HG02938 (cell line): ENCODE data around the gene EDEM1.
"Not testable (repeated sequence)": the region's sequence is repeated elsewhere in the genome, so short reads cannot be mapped to it uniquely, and the experiment has no call there.

Experiments
- ATAC-seq: cut with Tn5 transposase; IDR thresholded peaks from one replicate; pipeline ENCODE4 v1.9.1; 2021; ENCODE audit warnings: mild to moderate bottlenecking, moderate library complexity; ENCODE audit not compliant: unreplicated experiment

EDEM1 gene

GRCh38 chr3:5187156-5187919 is at the start of gene EDEM1:
EDEM1 (plus strand) TSS chr3:5187707; CDS start chr3:5187806, 99 bp downstream.
- peak; percentile 71 for ATAC-seq

- no peak for ATAC-seq
These were observed 49.1 kb upstream of the EDEM1 start for GRCh38 chr3:5138214-5138981.

GRCh38 chr3:5140230-5140621 is 47.3 kb upstream of the EDEM1 start:
- ATAC-seq = peak; percentile 53

- no peak for ATAC-seq
These were observed 46.7 kb upstream of the EDEM1 start for GRCh38 chr3:5140839-5141238.

- ATAC-seq = no peak
These were observed 45.7 kb upstream of the EDEM1 start for GRCh38 chr3:5141760-5142159.

GRCh38 chr3:5143464-5143863 is 44.0 kb upstream of the EDEM1 start:
- no peak for ATAC-seq

DNA sequence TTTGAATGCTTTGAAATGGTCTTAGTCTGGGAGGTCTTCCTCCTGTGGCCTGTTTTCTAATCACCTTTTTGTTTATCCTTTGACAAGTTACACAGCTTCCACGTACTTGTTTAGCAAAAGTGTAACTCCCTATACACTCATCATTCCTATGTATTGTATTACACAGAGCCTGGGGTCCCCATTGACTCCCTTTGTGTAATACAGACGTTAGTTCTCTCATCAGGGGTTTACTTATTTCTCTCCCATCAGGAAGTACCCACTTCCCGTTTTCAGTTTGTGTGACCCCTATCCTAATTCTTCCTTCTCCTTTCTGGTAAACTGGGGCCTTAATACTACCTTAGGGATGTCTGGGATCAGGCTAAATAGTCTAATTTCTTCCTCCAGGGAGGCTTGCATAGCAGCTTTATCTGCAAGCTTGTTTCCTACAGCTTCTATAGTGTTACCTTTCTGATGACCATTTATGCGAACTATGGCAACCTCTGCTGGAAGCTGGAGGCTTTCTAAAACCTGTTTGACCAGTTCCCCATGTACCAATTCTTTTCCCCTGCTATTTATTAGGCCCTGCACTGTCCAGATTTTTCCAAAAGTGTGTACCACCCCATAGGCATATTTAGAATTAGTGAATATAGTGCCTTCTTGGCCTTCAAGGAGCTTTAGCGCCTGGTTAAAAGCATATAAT is 43.1 kb upstream of the EDEM1 start:
- ATAC-seq = no peak

GRCh38 chr3:5145120-5145519 is 42.4 kb upstream of the EDEM1 start:
- no peak for ATAC-seq

DNA sequence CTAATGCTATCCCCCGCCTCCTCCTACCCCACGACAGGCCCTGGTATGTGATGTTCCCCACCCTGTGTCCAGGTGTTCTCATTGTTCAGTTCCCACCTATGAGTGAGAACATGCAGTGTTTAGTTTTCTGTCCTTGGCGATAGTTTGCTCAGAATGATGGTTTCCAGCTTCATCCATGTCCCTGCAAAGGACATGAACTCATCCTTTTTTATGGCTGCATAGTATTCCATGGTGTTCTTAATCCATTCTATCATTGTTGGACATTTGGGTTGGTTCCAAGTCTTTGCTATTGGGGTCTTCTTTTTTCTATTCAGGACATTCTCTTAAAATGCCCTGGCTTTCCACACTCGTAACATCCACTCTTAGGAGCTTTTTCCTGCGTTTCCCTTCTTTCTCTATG is 40.4 kb upstream of the EDEM1 start:
- not testable (repeated sequence) for ATAC-seq

GRCh38 chr3:5149306-5149880 is 38.1 kb upstream of the EDEM1 start:
- ATAC-seq = no peak

DNA sequence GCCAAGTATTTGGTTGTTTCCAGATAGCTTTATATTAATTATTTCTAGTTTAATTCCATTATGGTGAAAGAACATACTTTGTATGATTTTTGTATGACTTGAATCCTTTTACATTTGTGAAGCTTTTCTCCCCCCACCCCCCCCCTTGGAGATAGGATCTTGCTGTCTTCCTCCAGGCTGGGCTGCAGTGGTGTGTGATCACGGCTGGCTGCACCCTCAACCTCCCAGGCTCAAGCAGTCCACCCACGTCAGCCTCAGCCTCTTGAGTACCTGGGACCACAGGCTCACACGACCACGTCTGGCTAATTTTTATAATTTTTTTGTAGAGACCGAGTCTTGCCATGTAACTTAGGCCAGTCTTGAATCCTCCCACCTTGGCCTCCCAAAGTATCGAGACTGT is 35.9 kb upstream of the EDEM1 start:
- peak; percentile 56 for ATAC-seq

DNA sequence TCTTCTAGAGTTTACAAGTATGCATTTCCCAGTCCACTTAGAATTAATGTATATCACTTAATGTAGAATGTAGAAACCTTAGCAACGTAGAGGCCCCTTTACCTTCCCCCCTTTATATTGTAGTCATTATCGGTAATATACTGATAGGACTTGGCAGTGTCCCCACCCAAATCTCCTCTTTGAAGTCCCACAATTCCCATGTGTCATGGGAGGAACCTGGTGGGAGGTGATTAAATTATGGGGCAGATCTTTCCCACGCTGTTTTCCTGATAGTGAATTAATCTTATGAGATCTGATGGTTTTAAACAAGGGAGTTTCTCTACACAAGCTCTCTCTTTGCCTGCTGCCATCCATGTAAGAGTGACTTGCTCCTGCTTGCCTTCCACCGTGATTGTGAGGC is 34.4 kb upstream of the EDEM1 start:
- no peak for ATAC-seq

- no peak for ATAC-seq
These were observed 32.3 kb upstream of the EDEM1 start for GRCh38 chr3:5155241-5155640.

DNA sequence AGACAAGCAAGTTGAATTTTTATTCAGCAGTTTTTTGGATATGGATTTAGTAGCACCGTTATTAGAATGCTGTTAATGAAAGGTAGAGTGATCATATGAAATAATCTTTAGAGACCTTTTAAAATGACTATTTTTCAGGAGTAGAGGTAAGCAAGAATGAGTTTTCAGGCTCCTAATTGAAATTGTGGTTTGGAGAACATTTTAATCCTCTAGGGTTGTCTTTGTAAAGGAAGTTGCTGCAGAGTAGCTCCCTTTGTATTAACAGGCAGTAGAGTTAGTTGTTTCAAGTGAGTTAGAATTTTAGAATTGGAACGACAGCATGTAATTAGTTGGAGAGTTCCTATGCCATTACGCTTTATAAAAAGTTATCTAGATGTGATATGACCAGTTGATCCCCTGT is 27.2 kb upstream of the EDEM1 start:
- ATAC-seq = no peak

- no peak for ATAC-seq
These were observed 26.3 kb upstream of the EDEM1 start for GRCh38 chr3:5160940-5161858.

DNA sequence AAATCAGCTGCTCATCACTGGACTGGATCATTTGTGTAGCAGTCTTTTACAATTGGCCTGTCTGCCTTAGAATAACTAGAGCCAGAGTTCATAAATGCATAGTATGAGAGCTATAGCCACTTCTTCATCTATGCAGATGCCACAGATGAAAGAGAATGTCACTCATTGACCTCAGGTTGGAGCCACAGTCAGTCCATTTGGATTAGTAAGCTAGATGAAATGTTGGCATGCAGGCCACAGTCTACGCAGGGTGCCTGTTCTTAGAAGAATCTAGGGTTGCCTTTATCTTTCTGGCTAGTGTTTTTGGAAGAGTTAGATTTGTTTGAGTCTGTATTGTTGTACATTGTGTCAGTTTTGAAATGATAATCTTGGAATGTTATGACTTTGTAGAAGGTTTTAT is 25.4 kb upstream of the EDEM1 start:
- ATAC-seq = no peak

GRCh38 chr3:5165698-5166097 is 21.8 kb upstream of the EDEM1 start:
- ATAC-seq = no peak

GRCh38 chr3:5166846-5167245 is 20.7 kb upstream of the EDEM1 start:
- no peak for ATAC-seq

DNA sequence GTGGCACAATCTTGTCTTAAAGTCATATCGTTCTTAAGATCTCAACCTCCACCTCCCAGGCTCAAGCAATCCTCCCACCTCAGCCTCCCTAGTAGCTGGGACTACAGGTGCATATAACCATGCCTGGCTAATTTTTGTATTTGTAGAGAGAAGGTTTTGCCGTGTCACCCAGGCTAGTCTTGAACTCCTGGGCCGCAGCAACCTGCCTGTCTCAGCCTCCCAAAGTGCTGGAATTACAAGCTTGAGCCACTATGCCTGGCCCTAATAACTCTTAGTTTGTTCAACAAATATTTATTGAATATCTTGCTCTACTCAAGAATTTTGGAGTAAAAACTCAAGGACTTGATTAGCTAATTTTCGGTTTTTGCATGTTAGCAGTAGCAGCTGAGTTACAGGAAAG is 19.4 kb upstream of the EDEM1 start:
- no peak for ATAC-seq

DNA sequence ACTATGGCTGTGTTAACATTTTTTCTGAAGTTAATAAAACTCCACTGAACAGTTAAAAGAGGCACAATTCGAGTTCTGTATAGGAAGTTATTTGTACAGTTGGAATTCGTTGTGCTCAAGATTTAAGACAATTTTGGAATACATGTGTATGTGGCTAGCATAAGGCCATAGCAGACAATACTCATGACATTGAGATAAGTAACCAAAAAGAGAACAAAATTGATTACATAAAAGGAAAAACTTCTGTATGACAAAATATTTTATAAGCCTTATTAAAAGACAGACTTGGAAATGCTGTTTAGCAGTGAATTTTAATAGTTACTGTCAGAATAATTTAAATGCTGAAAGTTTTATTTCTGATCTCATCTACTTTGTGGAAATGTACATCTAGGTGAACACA is 17.7 kb upstream of the EDEM1 start:
- no peak for ATAC-seq
